Testis (tissue), 3 donors: Measurements from ENCODE around the gene RYR1. TPM values are rescaled to one million over a fixed set of nuclear protein-coding genes. Genes with fewer than 3 reads are reported as not detected.
"Not testable (repeated sequence)": the region's sequence is repeated elsewhere in the genome, so short reads cannot be mapped to it uniquely, and the experiment has no call there.

Source experiments
- DNase-seq: peaks from one replicate; pipeline ENCODE4 v3.0.0-alpha.2; 2019
- H3K27ac ChIP-seq, 2 donors: fragments of 200-600 bp; sonication (generic); one replicate each; pipeline ENCODE4 v1.5.1; 2019
- H3K27me3 ChIP-seq: fragments of 200-600 bp; sonication (generic); one replicate; pipeline ENCODE4 v1.5.1; 2019
- H3K36me3 ChIP-seq: fragments of 200-600 bp; sonication (generic); one replicate; pipeline ENCODE4 v1.5.1; 2017; ENCODE audit warnings: low read depth; ENCODE audit errors: missing control alignments
- H3K4me1 ChIP-seq: fragments of 200-600 bp; sonication (generic); one replicate; pipeline ENCODE4 v1.5.1; 2019
- H3K4me3 ChIP-seq, 2 donors: fragments of 200-600 bp; sonication (generic); one replicate each; pipeline ENCODE4 v1.5.1; 2017 to 2019
- H3K9me3 ChIP-seq: fragments of 200-600 bp; sonication (generic); one replicate; pipeline ENCODE4 v1.5.1; 2017
- POLR2A ChIP-seq: fragments of 450-650 bp; IDR thresholded peaks from one replicate; pipeline ENCODE4 v1.6.1; 2017; ENCODE audit warnings: antibody characterized with exemption, mild to moderate bottlenecking, moderate library complexity
- WGBS, 2 donors: methylation state at CpG; one replicate each; pipeline ENCODE4 v1.1.5; 2018; 5-methylcytosine and 5-hydroxymethylcytosine counted together
- intact Hi-C: fragments of 100-400 bp; cut with DNase I; formaldehyde crosslinking; loops from one replicate; pipeline ENCODE4 v1.15.1; 2023; ENCODE audit warnings: low total_unique reads
- polyA plus RNA-seq: library from polyadenylated mRNA; stranded (reverse); fragments of 350-450 nt; fragmentation: Illumina TruSeq; extraction: RNeasy Lipid Tissue Mini Kit (QIAGEN cat#74804); gene quantifications from one replicate; pipeline ENCODE4 v1.2.3, GENCODE V29; 2014; ENCODE audit warnings: low read depth, low replicate concordance; ENCODE audit not compliant: insufficient read depth
- total RNA-seq, 2 donors: library from RNA; depleted of rRNA; stranded (reverse); fragments of >200 nt; gene quantifications; one replicate each; pipeline ENCODE4 v1.2.3, GENCODE V29; 2016
- TF ChIP-seq, protein P1 (sequence below), 3 experiments: fragments of 450-650 bp in 2 of 3; fragments of 200-600 bp in 1 of 3; sonication (generic) in 1 of 3; IDR thresholded peaks; one replicate each; pipeline ENCODE4 v1.5.1; 2016 to 2019; ENCODE audit warnings: antibody characterized with exemption in 3 of 3, mild to moderate bottlenecking in 2 of 3, moderate library complexity in 1 of 3

The RYR1 gene
- total and polyA plus RNA-seq, 3 donors from 2014 or later, result 11.8 to 26.1 (median 15.6) TPM

- H3K36me3 ChIP-seq, result no peaks in the 10 kb centered on the region
- no peaks in the 10 kb centered on the region for H3K4me1 ChIP-seq
- TF ChIP-seq, protein P1, sequence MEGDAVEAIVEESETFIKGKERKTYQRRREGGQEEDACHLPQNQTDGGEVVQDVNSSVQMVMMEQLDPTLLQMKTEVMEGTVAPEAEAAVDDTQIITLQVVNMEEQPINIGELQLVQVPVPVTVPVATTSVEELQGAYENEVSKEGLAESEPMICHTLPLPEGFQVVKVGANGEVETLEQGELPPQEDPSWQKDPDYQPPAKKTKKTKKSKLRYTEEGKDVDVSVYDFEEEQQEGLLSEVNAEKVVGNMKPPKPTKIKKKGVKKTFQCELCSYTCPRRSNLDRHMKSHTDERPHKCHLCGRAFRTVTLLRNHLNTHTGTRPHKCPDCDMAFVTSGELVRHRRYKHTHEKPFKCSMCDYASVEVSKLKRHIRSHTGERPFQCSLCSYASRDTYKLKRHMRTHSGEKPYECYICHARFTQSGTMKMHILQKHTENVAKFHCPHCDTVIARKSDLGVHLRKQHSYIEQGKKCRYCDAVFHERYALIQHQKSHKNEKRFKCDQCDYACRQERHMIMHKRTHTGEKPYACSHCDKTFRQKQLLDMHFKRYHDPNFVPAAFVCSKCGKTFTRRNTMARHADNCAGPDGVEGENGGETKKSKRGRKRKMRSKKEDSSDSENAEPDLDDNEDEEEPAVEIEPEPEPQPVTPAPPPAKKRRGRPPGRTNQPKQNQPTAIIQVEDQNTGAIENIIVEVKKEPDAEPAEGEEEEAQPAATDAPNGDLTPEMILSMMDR (IDR thresholded peaks at IDR 0.05), result no peak
- TF ChIP-seq POLR2A, result no peak
- H3K4me3 ChIP-seq, result no peak overlapping the region
- no peaks in the 10 kb centered on the region for H3K9me3 ChIP-seq
- DNase-seq, result no peak
- no peak overlapping the region for H3K27ac ChIP-seq
- WGBS, 2 donors, result 86 to 100% methylated on average over 3 to 6 of the region's 6 CpGs
- H3K27me3 ChIP-seq, result no peaks in the 10 kb centered on the region
- intact Hi-C loops, result loop anchor here (10.0 kb wide), 1 partner anchor 210 kb away; the partner anchor contains the start of genes EIF3K and MAP4K1
These were observed 28.6 kb upstream of the RYR1 start for GRCh38 chr19:38404858-38405257.

GRCh38 chr19:38405276-38405675, 28.2 kb upstream of the RYR1 start:
- TF ChIP-seq POLR2A, result no peak
- TF ChIP-seq, protein P1 (IDR thresholded peaks at IDR 0.05), result no peak
- WGBS, 2 donors, result 61 to 79% methylated on average over 3 to 8 of the region's 8 CpGs
- intact Hi-C loops, result loop anchor here (10.0 kb wide), 1 partner anchor 210 kb away; the partner anchor contains the start of genes EIF3K and MAP4K1
- DNase-seq, result no peak
- Histone ChIP-seq H3K36me3 (no peaks in the 10 kb centered on the region), H3K9me3 (no peaks in the 10 kb centered on the region), H3K4me1 (no peaks in the 10 kb centered on the region), H3K27me3 (no peaks in the 10 kb centered on the region), H3K4me3 (no peak overlapping the region), H3K27ac (no peak overlapping the region)

DNA sequence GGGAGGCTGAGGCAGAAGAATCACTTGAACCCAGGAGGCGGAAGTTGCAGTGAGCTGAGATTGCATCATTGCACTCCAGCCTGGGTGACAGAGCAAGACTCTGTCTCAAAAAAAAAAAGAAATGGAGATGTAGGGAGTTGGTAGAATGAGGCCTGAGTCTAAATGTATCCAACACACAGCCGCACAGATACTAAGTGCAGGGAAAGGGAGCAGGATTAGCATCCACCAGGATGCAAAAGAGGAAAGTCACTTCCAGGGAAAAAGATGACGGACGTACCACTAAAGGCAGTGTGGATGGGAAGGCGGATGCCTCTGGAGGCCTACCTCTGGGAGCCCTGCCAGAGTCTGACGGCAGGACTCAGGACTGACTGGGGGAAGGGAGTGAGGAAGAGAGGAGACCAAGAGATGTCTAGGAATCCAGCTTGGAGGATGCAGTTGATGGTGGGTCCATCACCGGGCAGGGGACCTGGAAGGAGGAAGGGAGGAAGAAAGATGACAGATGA, 23.8 kb upstream of the RYR1 start:
- DNase-seq, result no peak

DNA sequence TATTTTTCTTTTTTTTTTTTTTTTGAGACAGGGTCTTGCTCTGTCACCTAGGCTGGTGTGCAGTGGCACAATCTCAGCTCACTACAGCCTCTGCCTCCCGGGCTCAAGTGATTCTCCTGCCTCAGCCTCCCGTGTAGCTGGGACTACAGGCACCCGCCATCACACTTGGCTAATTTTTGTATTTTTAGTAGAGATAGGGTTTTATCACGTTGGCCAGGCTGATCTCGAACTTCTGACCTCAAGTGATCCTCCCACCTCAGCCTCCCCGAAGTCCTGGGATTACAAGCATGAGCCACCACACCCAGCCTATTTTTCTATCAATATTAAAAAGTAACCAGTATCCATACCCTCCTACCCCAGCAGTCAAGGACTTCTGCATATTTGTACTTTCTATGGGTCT, 23.1 kb upstream of the RYR1 start:
- H3K4me3 ChIP-seq, H3K27me3 ChIP-seq, H3K9me3 ChIP-seq, H3K4me1 ChIP-seq, intact Hi-C loops, DNase-seq, H3K36me3 ChIP-seq, H3K27ac ChIP-seq: not testable (repeated sequence)
- WGBS, 2 donors, result 55 to 60% methylated on average over 6 of the region's 6 CpGs

More for the DNA sequence above, 23.8 kb upstream of the RYR1 start:
- intact Hi-C loops, result loop anchor here (10.0 kb wide), 1 partner anchor 205 kb away; the partner anchor contains the start of genes EIF3K and MAP4K1
- 59 to 67% methylated on average over 7 of the region's 7 CpGs for WGBS, 2 donors
- H3K4me1 ChIP-seq, result no peaks in the 10 kb centered on the region
- H3K9me3 ChIP-seq, result no peaks in the 10 kb centered on the region
- no peak overlapping the region for H3K4me3 ChIP-seq
- no peaks in the 10 kb centered on the region for H3K27me3 ChIP-seq
- H3K27ac ChIP-seq, result no peak overlapping the region
- no peak for TF ChIP-seq POLR2A
- TF ChIP-seq, protein P1 (IDR thresholded peaks at IDR 0.05), result no peak
- no peaks in the 10 kb centered on the region for H3K36me3 ChIP-seq

- Histone ChIP-seq H3K9me3 (no peaks in the 10 kb centered on the region), H3K27ac (no peak overlapping the region), H3K27me3 (no peaks in the 10 kb centered on the region), H3K4me1 (no peaks in the 10 kb centered on the region), H3K4me3 (no peak overlapping the region), H3K36me3 (no peaks in the 10 kb centered on the region)
- intact Hi-C loops, result no loop called here
- WGBS, 2 donors, result 54 to 64% methylated on average over 6 to 13 of the region's 13 CpGs
- no peak for TF ChIP-seq POLR2A
- TF ChIP-seq, protein P1 (IDR thresholded peaks at IDR 0.05), result no peak
- DNase-seq, result no peak
These were observed 22.3 kb upstream of the RYR1 start for GRCh38 chr19:38411041-38411712.

DNA sequence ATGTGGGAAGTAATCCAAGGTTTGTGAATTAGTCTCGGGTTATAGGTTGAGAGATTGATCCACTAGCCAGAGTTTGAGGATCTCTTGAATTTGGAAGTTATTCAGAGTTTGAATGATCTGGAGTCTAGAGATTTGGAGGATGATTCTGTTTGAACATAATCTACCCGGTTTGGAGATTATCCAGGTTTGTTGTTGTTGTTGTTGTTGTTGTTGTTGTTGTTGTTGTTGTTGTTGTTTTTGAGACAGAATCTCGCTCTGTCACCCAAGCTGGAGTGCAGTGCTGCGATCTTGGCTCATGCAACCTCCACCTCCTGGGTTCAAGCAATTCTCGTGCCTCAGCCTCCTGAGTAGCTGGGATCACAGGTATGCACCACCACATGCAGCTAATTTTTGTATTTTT, 21.6 kb upstream of the RYR1 start:
- H3K27me3 ChIP-seq, H3K27ac ChIP-seq, intact Hi-C loops, H3K9me3 ChIP-seq, H3K4me1 ChIP-seq, DNase-seq, H3K4me3 ChIP-seq, H3K36me3 ChIP-seq: not testable (repeated sequence)
- 92 to 94% methylated on average over 5 of the region's 5 CpGs for WGBS, 2 donors
